Neural cell (in vitro differentiated cells): ENCODE measurements around the gene CD80. TPM values are rescaled to one million over a fixed set of nuclear protein-coding genes. Genes with fewer than 3 reads are reported as not detected.

Source experiments
- polyA plus RNA-seq: library from polyadenylated mRNA; depleted of rRNA; stranded (reverse); fragments of >200 nt; gene quantifications from 2 replicates; pipeline ENCODE4 v1.2.3, GENCODE V29; 2014

The CD80 gene
- polyA plus RNA-seq, 1 donor from 2014 or later: not detected

Other genes with a start within 250 kb of the CD80 start
- 21.1 and 31.6 TPM in 2 replicates for gene TMEM39A, start 96.0 kb downstream of the CD80 start, polyA plus RNA-seq
- 26.9 and 27.2 TPM in 2 replicates for gene POGLUT1, start 90.7 kb downstream of the CD80 start, polyA plus RNA-seq
- 109 and 110 TPM in 2 replicates for gene TIMMDC1, start 61.1 kb downstream of the CD80 start, polyA plus RNA-seq
- gene ADPRH, start 19.9 kb upstream of the CD80 start, polyA plus RNA-seq: 0.07 and 0.94 TPM in 2 replicates
- gene PLA1A, start 38.3 kb upstream of the CD80 start, polyA plus RNA-seq: not detected in 2 replicates
- 3.4 and 10.3 TPM in 2 replicates for gene POPDC2, start 101.0 kb upstream of the CD80 start, polyA plus RNA-seq
- 49.4 and 74.7 TPM in 2 replicates for gene COX17, start 117.8 kb upstream of the CD80 start, polyA plus RNA-seq
- 12.5 and 14.2 TPM in 2 replicates for gene CFAP91, start 143.4 kb upstream of the CD80 start, polyA plus RNA-seq
- 0.53 and 0.72 TPM in 2 replicates for gene NR1I2, start 222.5 kb upstream of the CD80 start, polyA plus RNA-seq